Astrocyte (in vitro differentiated cells and primary cell): Measurements from ENCODE around the gene RASA1. TPM values are rescaled to one million over a fixed set of nuclear protein-coding genes. Genes with fewer than 3 reads are reported as not detected.

Experiments
- DNase-seq: peaks from one replicate; pipeline ENCODE4 v3.0.0-alpha.2; 2010; ENCODE audit warnings: low read depth
- FAIRE-seq: peaks from 2 replicates; lab custom pipeline; 2011; peaks lifted over from hg19 to GRCh38; lab: Jason Lieb, UNC
- H2AFZ ChIP-seq: 2 replicates; pipeline ENCODE4 v1.6.0; 2012; ENCODE audit warnings: low read depth, low read length, inconsistent platforms
- H3K27ac ChIP-seq: 2 replicates; pipeline ENCODE4 v1.5.1; 2011; ENCODE audit warnings: low read depth, low read length, inconsistent platforms
- H3K27me3 ChIP-seq: 2 replicates; pipeline ENCODE4 v1.6.0; 2011; ENCODE audit warnings: low read length, inconsistent platforms; ENCODE audit not compliant: insufficient read depth
- H3K36me3 ChIP-seq: 2 replicates; pipeline ENCODE4 v1.5.1; 2011; ENCODE audit warnings: low read length, inconsistent platforms; ENCODE audit not compliant: insufficient read depth
- H3K4me1 ChIP-seq: 2 replicates; pipeline ENCODE4 v1.5.1; 2011; ENCODE audit warnings: low read length, inconsistent platforms; ENCODE audit not compliant: insufficient read depth
- H3K4me2 ChIP-seq: 2 replicates; pipeline ENCODE4 v1.6.0; 2012; ENCODE audit warnings: low read length, inconsistent platforms
- H3K4me3 ChIP-seq: 2 replicates; pipeline ENCODE4 v1.5.1; 2011; ENCODE audit warnings: low read depth, mild to moderate bottlenecking, low read length, inconsistent platforms; ENCODE audit not compliant: insufficient read depth
- H3K79me2 ChIP-seq: 2 replicates; pipeline ENCODE4 v1.6.0; 2012; ENCODE audit warnings: mild to moderate bottlenecking, low read length, inconsistent platforms; ENCODE audit not compliant: insufficient read depth
- H3K9ac ChIP-seq: 2 replicates; pipeline ENCODE4 v1.6.0; 2012; ENCODE audit warnings: mild to moderate bottlenecking, low read length, inconsistent platforms
- H3K9me3 ChIP-seq: 2 replicates; pipeline ENCODE4 v1.5.1; 2012; ENCODE audit warnings: low read depth, mild to moderate bottlenecking, low read length, inconsistent platforms; ENCODE audit not compliant: insufficient read depth
- H4K20me1 ChIP-seq: 2 replicates; pipeline ENCODE4 v1.6.0; 2012; ENCODE audit warnings: low read length, inconsistent platforms; ENCODE audit not compliant: insufficient read depth
- H3K27ac Mint-ChIP-seq: one replicate; pipeline ENCODE4 v1.8.0; 2021; ENCODE audit warnings: mild to moderate bottlenecking, mixed read lengths; ENCODE audit not compliant: unreplicated experiment
- H3K27me3 Mint-ChIP-seq: one replicate; pipeline ENCODE4 v1.8.0; 2021; ENCODE audit warnings: low read depth, mixed read lengths; ENCODE audit not compliant: unreplicated experiment
- H3K36me3 Mint-ChIP-seq: one replicate; pipeline ENCODE4 v1.8.0; 2021; ENCODE audit warnings: low read depth, mixed read lengths; ENCODE audit not compliant: unreplicated experiment
- H3K4me1 Mint-ChIP-seq: one replicate; pipeline ENCODE4 v1.8.0; 2021; ENCODE audit warnings: low read depth, mixed read lengths; ENCODE audit not compliant: unreplicated experiment
- H3K4me3 Mint-ChIP-seq: one replicate; pipeline ENCODE4 v1.8.0; 2021; ENCODE audit warnings: mild to moderate bottlenecking, moderate library complexity, mixed read lengths; ENCODE audit not compliant: unreplicated experiment
- H3K9me3 Mint-ChIP-seq: one replicate; pipeline ENCODE4 v1.8.0; 2021; ENCODE audit warnings: mild to moderate bottlenecking, mixed read lengths; ENCODE audit not compliant: unreplicated experiment
- EZH2 ChIP-seq: IDR thresholded peaks from 2 replicates; pipeline ENCODE4 v1.6.1; 2012; ENCODE audit warnings: mild to moderate bottlenecking, low read length, inconsistent platforms; ENCODE audit not compliant: insufficient read depth
- total RNA-seq: library from RNA; stranded (reverse); gene quantifications from 2 replicates; pipeline ENCODE4 v1.2.1, GENCODE V29; 2021
- TF ChIP-seq, protein P1 (sequence below): IDR thresholded peaks from 2 replicates; pipeline ENCODE4 v1.5.1; 2011; ENCODE audit warnings: low read depth, mild to moderate bottlenecking, inconsistent platforms, low read length, moderate library complexity; ENCODE audit not compliant: insufficient read depth

Gene RASA1
- total RNA-seq, 1 donor from 2014 or later: 62.8 TPM

DNA sequence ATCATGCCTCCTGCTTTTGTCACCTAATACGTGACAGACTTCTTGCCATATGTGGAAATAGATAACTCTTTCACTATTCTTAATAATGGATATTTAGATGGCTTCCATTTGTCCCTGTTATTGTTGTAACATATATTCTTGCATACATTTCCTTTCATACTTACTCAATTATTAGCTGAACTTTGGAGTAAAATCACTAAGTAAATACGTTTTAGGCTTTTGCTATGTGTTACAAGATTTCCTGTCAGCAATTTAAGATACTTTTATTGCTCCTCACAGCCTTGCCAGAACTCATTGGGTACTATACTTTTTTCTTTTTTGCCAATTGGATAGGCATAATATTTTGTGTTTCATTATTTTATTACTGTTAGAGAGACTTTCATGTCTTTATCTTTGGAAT lies 118.1 kb downstream of the RASA1 start:
- peaks cover 12% of the 10 kb centered on the region for H3K4me1 Mint-ChIP-seq
- no peaks in the 10 kb centered on the region for H3K9me3 Mint-ChIP-seq
- TF ChIP-seq EZH2: no peak
- TF ChIP-seq, protein P1, sequence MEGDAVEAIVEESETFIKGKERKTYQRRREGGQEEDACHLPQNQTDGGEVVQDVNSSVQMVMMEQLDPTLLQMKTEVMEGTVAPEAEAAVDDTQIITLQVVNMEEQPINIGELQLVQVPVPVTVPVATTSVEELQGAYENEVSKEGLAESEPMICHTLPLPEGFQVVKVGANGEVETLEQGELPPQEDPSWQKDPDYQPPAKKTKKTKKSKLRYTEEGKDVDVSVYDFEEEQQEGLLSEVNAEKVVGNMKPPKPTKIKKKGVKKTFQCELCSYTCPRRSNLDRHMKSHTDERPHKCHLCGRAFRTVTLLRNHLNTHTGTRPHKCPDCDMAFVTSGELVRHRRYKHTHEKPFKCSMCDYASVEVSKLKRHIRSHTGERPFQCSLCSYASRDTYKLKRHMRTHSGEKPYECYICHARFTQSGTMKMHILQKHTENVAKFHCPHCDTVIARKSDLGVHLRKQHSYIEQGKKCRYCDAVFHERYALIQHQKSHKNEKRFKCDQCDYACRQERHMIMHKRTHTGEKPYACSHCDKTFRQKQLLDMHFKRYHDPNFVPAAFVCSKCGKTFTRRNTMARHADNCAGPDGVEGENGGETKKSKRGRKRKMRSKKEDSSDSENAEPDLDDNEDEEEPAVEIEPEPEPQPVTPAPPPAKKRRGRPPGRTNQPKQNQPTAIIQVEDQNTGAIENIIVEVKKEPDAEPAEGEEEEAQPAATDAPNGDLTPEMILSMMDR: no peak
- no peaks in the 10 kb centered on the region for H3K27me3 Mint-ChIP-seq
- Histone ChIP-seq H3K9me3 (no peaks in the 10 kb centered on the region), H3K27ac (no peak overlapping the region), H3K4me2 (no peak overlapping the region), H4K20me1 (peaks cover 4% of the 10 kb centered on the region), H3K36me3 (peaks cover 70% of the 10 kb centered on the region), H3K79me2 (peaks cover 2% of the 10 kb centered on the region), H3K4me3 (no peak overlapping the region), H3K9ac (no peak overlapping the region), H2AFZ (no peak overlapping the region), H3K4me1 (peaks cover 8% of the 10 kb centered on the region), H3K27me3 (no peaks in the 10 kb centered on the region)
- H3K27ac Mint-ChIP-seq: no peak overlapping the region
- DNase-seq: no peak
- peaks cover 4% of the 10 kb centered on the region for H3K36me3 Mint-ChIP-seq
- no peak overlapping the region for H3K4me3 Mint-ChIP-seq
- FAIRE-seq: peak; percentile 56

DNA sequence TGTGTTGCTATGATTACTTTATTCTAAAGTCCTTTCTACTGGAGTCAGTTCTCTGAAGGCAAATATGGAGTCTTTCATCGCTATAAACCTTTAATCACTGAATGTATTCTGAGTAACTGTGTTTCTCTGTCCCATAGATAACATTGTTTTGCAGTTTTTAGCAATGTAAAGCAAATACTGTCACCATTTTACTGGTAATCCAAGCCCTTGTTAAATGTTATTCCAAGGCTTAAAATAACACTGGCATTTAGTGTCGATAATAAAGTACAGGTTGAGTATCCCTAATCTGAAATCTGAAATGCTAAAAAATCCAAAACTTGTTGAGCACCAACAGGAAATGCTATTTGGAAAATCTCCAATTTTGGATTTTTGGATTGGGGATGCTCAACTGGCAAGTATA lies 120.4 kb downstream of the RASA1 start:
- Mint-ChIP-seq H3K4me3 (no peak overlapping the region), H3K27ac (no peak overlapping the region), H3K9me3 (no peaks in the 10 kb centered on the region), H3K27me3 (no peaks in the 10 kb centered on the region), H3K36me3 (peaks cover 5% of the 10 kb centered on the region), H3K4me1 (peaks cover 23% of the 10 kb centered on the region)
- FAIRE-seq: no peak
- no peak overlapping the region for H3K4me3 ChIP-seq
- no peaks in the 10 kb centered on the region for H3K27me3 ChIP-seq
- H3K4me2 ChIP-seq: no peak overlapping the region
- H3K9ac ChIP-seq: no peak overlapping the region
- H3K36me3 ChIP-seq: peaks cover 73% of the 10 kb centered on the region
- H3K79me2 ChIP-seq: peaks cover 8% of the 10 kb centered on the region
- DNase-seq: no peak
- H3K4me1 ChIP-seq: peaks cover 16% of the 10 kb centered on the region
- TF ChIP-seq EZH2: no peak
- TF ChIP-seq, protein P1: no peak
- no peaks in the 10 kb centered on the region for H3K9me3 ChIP-seq
- H4K20me1 ChIP-seq: peaks cover 4% of the 10 kb centered on the region
- no peak overlapping the region for H2AFZ ChIP-seq
- H3K27ac ChIP-seq: no peak overlapping the region

DNA sequence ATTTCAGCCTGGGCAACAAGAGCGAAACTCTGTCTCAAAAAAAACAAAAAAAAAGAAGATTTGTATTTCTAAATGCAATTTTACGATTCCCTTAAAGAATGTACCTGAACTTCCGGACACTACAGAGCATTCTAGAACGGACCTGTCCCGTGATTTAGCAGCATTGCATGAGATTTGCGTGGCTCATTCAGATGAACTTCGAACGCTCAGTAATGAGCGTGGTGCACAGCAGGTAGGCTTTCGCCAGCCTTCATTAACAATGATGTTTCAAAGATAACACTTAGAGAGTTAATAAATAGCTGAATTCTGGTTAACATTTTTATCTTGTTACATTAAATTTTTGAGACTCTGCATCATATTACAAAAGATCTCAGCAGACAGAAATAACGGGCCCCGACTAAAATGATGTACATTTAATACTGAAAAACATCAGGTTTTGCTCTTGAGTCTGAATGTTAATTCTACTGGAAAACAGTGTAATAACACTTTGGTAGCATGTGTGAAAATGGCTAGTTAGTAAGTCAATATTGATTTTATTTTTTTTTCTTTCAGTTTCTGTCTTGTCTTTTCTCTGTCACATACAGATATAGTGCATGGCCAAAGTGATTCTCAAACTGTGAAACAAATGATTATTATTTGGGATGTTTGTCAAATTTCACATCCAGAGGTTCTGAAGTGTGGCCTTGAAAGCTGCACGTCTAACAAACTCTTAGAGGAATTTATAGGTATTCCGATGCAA lies 121.8 kb downstream of the RASA1 start:
- no peak overlapping the region for H3K4me3 ChIP-seq
- TF ChIP-seq, protein P1: no peak
- no peak for TF ChIP-seq EZH2
- no peak for DNase-seq
- Mint-ChIP-seq H3K36me3 (peaks cover 5% of the 10 kb centered on the region), H3K4me3 (no peak overlapping the region), H3K9me3 (no peaks in the 10 kb centered on the region), H3K4me1 (peaks cover 30% of the 10 kb centered on the region), H3K27me3 (no peaks in the 10 kb centered on the region), H3K27ac (no peak overlapping the region)
- H3K79me2 ChIP-seq: peaks cover 8% of the 10 kb centered on the region
- peak overlapping the region; percentile 5 for H3K27ac ChIP-seq
- H4K20me1 ChIP-seq: no peaks in the 10 kb centered on the region
- H3K9me3 ChIP-seq: no peaks in the 10 kb centered on the region
- no peak overlapping the region for H3K9ac ChIP-seq
- H3K4me2 ChIP-seq: no peak overlapping the region
- no peak overlapping the region for H2AFZ ChIP-seq
- H3K36me3 ChIP-seq: peaks cover 72% of the 10 kb centered on the region
- no peaks in the 10 kb centered on the region for H3K27me3 ChIP-seq
- no peak for FAIRE-seq
- H3K4me1 ChIP-seq: peaks cover 25% of the 10 kb centered on the region
